ENCODE measurements around the gene CABP2.

The CABP2 gene

DNA sequence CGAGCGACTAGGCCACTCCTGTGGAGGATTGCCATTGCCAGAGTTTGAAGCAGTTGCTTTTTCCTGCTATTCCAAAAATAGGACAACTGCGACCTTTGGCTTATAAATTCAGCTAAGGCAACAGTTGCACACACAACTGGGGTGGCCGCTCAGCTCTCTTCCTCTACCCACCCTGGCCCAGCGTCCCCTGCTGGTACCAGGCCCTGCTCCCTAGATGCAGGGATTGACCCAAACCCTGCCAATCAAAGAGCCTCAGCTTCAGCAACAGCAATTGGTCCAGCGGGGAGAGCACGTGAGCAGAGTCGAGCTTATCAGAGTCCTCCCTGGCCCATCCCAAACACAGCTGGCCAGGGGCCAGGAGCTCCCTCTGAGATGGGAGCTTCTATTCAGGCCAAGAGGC lies 22.0 kb upstream of the CABP2 start:
- H3K4me3 ChIP-seq (ENCODE audit: control insufficient read depth, low read depth, low read length), result no peak overlapping the region
- DNase-seq (ENCODE audit: low read depth), result no peak
- TF ChIP-seq, protein P1, sequence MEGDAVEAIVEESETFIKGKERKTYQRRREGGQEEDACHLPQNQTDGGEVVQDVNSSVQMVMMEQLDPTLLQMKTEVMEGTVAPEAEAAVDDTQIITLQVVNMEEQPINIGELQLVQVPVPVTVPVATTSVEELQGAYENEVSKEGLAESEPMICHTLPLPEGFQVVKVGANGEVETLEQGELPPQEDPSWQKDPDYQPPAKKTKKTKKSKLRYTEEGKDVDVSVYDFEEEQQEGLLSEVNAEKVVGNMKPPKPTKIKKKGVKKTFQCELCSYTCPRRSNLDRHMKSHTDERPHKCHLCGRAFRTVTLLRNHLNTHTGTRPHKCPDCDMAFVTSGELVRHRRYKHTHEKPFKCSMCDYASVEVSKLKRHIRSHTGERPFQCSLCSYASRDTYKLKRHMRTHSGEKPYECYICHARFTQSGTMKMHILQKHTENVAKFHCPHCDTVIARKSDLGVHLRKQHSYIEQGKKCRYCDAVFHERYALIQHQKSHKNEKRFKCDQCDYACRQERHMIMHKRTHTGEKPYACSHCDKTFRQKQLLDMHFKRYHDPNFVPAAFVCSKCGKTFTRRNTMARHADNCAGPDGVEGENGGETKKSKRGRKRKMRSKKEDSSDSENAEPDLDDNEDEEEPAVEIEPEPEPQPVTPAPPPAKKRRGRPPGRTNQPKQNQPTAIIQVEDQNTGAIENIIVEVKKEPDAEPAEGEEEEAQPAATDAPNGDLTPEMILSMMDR (IDR thresholded peaks at IDR 0.05; ENCODE audit: control insufficient read depth, insufficient read depth, low read depth, low read length, missing control alignments), result no peak

DNA sequence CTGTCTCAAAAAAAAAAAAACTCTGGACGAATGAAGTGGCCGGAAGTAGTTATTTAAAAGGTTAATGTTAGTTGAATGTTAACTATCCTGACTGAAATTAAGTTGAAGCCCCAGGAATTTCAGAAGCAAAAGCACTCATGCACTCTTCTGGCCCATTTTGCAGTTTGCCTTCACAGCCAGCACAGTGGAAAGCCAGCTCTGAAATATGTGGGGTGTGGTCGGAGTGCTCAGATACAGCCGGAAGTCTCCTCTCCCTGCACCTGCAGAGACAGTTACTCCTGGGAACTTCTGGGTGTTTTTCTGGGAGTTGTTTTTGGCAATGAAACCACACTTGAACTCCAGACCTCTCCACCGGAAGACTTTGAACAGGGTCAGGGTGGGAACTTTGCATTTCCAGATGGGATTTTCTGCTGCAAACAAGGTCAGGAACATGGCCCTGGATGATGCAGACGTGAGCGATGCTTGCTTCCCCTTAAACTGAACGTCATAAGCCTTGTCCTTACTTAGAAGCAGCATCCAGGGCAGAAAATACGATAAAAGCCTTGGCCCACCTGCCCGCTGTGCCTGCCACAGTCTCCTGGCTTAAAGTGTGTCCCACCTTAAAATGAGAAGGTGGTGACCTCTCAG lies 21.5 kb upstream of the CABP2 start:
- TF ChIP-seq, protein P1 (IDR thresholded peaks at IDR 0.05; ENCODE audit: control insufficient read depth, insufficient read depth, low read depth, low read length, missing control alignments), result no peak
- no peak overlapping the region for H3K4me3 ChIP-seq (ENCODE audit: control insufficient read depth, low read depth, low read length)
- no peak for DNase-seq (ENCODE audit: low read depth)

DNA sequence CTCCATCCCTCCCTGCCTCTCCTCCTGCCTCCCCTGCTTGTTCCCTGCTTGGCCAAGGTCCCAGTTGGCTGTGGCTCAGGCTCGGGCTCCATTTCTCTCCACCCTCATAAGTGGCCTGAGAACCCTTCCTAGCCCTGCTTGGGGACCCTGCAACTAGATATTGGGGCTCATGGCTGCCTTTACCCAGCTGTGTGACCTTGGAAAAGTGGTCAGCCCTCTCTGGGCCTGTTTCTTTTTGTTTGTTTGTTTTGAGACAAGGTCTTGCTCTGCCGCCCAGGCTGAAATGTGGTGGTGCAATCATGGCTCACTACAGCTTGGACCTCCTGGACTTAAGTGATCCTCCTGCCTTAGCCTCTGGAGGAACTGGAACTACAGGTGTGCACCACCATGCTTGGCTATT lies 20.3 kb upstream of the CABP2 start:
- DNase-seq (ENCODE audit: low read depth), result no peak
- no peak overlapping the region for H3K4me3 ChIP-seq (ENCODE audit: control insufficient read depth, low read depth, low read length)
- TF ChIP-seq, protein P1 (IDR thresholded peaks at IDR 0.05; ENCODE audit: control insufficient read depth, insufficient read depth, low read depth, low read length, missing control alignments), result no peak

DNA sequence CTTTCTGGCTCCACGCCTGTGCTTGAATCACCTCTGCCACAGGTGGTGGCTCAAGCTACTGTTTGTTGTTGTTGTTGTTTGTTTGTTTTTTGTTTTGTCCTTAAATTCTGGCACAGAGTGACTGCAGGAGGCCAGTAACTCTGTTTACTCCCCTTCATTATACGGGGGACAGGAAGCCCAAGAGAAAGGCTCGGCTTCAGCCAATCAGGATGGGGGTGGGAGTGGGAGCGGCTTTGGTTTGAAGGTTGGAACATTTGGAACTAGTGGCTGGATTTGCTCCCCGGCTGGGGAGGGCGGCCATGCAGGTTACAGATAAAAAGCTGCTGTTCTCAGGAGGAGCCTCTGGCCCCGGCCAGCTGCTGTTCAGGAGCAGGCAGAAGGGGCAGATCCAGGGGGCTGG lies 19.7 kb upstream of the CABP2 start:
- DNase-seq (ENCODE audit: low read depth), result no peak
- no peak overlapping the region for H3K4me3 ChIP-seq (ENCODE audit: control insufficient read depth, low read depth, low read length)
- TF ChIP-seq, protein P1 (IDR thresholded peaks at IDR 0.05; ENCODE audit: control insufficient read depth, insufficient read depth, low read depth, low read length, missing control alignments), result no peak

DNA sequence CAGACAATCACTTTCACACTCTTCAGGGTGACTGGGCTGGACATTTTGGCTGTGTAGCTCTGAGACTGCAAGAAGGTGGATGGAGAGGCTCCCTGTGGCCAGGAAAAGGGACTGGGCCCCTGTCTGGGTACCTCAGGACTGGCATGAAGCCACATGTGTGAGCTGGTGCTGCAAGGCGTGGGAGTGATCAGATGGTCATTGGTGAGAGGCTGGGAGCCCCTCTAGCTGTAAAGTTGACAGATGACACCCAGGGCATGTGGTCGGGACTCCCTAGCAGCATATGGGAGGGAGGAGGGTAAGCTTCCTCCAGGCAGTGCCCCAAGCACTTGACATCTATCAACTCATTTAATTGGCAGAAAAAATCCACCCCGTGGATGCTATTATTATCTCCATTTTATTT lies 18.9 kb upstream of the CABP2 start:
- DNase-seq (ENCODE audit: low read depth), result no peak
- TF ChIP-seq, protein P1 (IDR thresholded peaks at IDR 0.05; ENCODE audit: control insufficient read depth, insufficient read depth, low read depth, low read length, missing control alignments), result no peak
- H3K4me3 ChIP-seq (ENCODE audit: control insufficient read depth, low read depth, low read length), result no peak overlapping the region

DNA sequence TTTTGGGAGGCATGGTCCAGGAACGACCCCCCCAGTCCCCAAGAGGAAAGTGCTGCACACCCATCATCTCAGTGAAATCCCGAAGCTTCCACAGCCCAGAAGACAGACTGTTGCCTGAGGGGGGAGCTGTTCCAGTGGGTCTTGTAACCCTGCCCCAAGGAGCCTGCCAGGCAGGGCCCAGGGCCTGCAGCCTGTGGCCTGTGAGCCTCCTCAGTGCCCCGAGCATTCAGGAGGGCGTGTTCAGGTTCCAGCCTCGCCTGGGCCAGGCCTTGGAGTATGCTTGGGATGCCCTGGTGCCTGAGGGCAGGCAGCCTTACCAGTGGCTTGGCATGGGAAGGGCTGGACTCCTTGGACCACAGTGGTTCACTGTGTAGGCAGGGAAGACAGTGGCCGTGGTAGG lies 18.0 kb upstream of the CABP2 start:
- TF ChIP-seq, protein P1 (IDR thresholded peaks at IDR 0.05; ENCODE audit: control insufficient read depth, insufficient read depth, low read depth, low read length, missing control alignments), result no peak
- no peak overlapping the region for H3K4me3 ChIP-seq (ENCODE audit: control insufficient read depth, low read depth, low read length)
- DNase-seq (ENCODE audit: low read depth), result no peak

DNA sequence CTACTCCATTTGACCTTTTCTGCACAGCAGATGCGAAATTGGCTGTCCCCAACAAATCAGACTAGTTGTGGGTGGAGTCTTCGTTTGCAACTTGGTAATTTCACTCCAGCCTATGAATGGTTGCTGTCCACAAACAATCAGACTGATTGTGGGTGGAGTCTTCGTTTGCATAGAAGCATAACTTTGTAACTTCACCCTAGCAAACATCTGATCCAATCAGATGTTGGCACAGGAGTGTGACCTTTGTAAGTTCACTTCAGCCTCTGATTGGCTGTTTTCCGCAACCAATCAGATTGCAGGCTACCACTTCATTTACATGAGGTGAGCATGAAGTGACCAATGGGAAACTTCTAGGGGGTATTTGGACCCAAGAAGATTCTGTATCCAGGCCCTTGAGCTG lies 16.3 kb upstream of the CABP2 start:
- DNase-seq (ENCODE audit: low read depth), result no peak
- H3K4me3 ChIP-seq (ENCODE audit: control insufficient read depth, low read depth, low read length), result no peak overlapping the region
- TF ChIP-seq, protein P1 (IDR thresholded peaks at IDR 0.05; ENCODE audit: control insufficient read depth, insufficient read depth, low read depth, low read length, missing control alignments), result no peak
